Prostate gland (tissue), 2 donors: ENCODE data around the gene MATR3. TPM values are rescaled to one million over a fixed set of nuclear protein-coding genes. Genes with fewer than 3 reads are reported as not detected.

Experiments
- DNase-seq: peaks from one replicate; pipeline ENCODE4 v3.0.0-alpha.2; 2019; ENCODE audit warnings: low spot score
- H3K27ac ChIP-seq, 2 donors: fragments of 200-600 bp; sonication (generic); 2 replicates each; pipeline ENCODE4 v1.5.1; 2017 to 2019
- H3K27me3 ChIP-seq: fragments of 200-600 bp; sonication (generic); replicated peaks from 2 replicates; pipeline ENCODE4 v1.5.1; 2019; ENCODE audit not compliant: insufficient read depth
- H3K36me3 ChIP-seq, 2 donors: fragments of 200-600 bp; sonication (generic); 1 replicate in 1 of 2; 2 replicates in 1 of 2; pipeline versions ENCODE4 v1.5.1 to v1.8.1; 2017 to 2019
- H3K4me1 ChIP-seq: fragments of 200-600 bp; sonication (generic); replicated peaks from 2 replicates; pipeline ENCODE4 v1.5.1; 2019
- H3K4me3 ChIP-seq, 2 donors: fragments of 200-600 bp; sonication (generic); 2 replicates each; pipeline ENCODE4 v1.5.1; 2017 to 2019
- H3K9me3 ChIP-seq: fragments of 200-600 bp; sonication (generic); 2 replicates; pipeline ENCODE4 v1.5.1; 2017
- POLR2A ChIP-seq: fragments of 450-650 bp; IDR thresholded peaks from one replicate; pipeline ENCODE4 v1.6.1; 2016; ENCODE audit warnings: antibody characterized with exemption, mild to moderate bottlenecking
- POLR2AphosphoS5 ChIP-seq: sonication (generic); formaldehyde crosslinking; IDR thresholded peaks from one replicate; pipeline ENCODE4 v1.6.1; 2017; ENCODE audit warnings: antibody characterized with exemption
- WGBS: methylation state at CpG from one replicate; pipeline ENCODE4 v1.1.5; 2018; 5-methylcytosine and 5-hydroxymethylcytosine counted together
- intact Hi-C: fragments of 100-400 bp; cut with DNase I; formaldehyde crosslinking; loops from one replicate; pipeline ENCODE4 v1.14.2; 2022
- total RNA-seq, 2 donors: library from RNA; depleted of rRNA; stranded (reverse); fragments of >200 nt; gene quantifications; one replicate each; pipeline ENCODE4 v1.1.0, GENCODE V29; 2016
- TF ChIP-seq, protein P1 (sequence below), 4 experiments: fragments of 200-600 bp in 2 of 4; fragments of 450-650 bp in 2 of 4; sonication (generic) in 2 of 4; IDR thresholded peaks; 1 replicate in 3 of 4; 2 replicates in 1 of 4; pipeline ENCODE4 v1.5.1; 2016 to 2019; ENCODE audit warnings: antibody characterized with exemption in 4 of 4, mild to moderate bottlenecking in 2 of 4, moderate library complexity in 2 of 4

MATR3 gene
- total RNA-seq, 2 donors from 2014 or later, result 192 to 207 TPM

DNA sequence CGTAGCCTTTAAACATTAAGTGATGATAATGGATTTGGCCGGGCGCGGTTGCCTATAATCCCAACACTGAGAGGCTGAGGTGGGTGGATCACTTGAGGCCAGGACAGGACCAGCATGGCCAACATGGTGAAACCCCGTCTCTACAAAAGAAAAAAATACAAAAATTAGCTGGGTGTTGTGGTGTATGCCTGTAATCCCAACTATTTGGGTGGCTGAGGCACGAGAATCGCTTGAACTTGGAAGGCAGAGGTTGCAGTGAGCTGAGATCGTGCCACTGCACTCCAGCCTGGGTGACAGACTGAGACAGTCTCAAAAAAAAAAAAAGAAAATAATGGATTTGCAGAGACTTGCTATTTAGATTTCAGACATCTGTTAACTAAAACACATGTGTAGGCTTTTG is 9.2 kb upstream of the MATR3 start:
- Histone ChIP-seq H3K9me3 (no peaks in the 10 kb centered on the region), H3K27ac (no peak overlapping the region), H3K4me3 (no peak overlapping the region), H3K36me3 (peaks cover 0 to 2% of the 10 kb centered on the region in 2 donors), H3K4me1 (no peaks in the 10 kb centered on the region), H3K27me3 (no peaks in the 10 kb centered on the region)
- TF ChIP-seq, protein P1, sequence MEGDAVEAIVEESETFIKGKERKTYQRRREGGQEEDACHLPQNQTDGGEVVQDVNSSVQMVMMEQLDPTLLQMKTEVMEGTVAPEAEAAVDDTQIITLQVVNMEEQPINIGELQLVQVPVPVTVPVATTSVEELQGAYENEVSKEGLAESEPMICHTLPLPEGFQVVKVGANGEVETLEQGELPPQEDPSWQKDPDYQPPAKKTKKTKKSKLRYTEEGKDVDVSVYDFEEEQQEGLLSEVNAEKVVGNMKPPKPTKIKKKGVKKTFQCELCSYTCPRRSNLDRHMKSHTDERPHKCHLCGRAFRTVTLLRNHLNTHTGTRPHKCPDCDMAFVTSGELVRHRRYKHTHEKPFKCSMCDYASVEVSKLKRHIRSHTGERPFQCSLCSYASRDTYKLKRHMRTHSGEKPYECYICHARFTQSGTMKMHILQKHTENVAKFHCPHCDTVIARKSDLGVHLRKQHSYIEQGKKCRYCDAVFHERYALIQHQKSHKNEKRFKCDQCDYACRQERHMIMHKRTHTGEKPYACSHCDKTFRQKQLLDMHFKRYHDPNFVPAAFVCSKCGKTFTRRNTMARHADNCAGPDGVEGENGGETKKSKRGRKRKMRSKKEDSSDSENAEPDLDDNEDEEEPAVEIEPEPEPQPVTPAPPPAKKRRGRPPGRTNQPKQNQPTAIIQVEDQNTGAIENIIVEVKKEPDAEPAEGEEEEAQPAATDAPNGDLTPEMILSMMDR (IDR thresholded peaks at IDR 0.05), result no peak
- no peak for TF ChIP-seq POLR2A
- TF ChIP-seq POLR2AphosphoS5, result no peak
- intact Hi-C loops, result no loop called here
- DNase-seq, result no peak
- 95% methylated on average over 8 of the region's 8 CpGs for WGBS

DNA sequence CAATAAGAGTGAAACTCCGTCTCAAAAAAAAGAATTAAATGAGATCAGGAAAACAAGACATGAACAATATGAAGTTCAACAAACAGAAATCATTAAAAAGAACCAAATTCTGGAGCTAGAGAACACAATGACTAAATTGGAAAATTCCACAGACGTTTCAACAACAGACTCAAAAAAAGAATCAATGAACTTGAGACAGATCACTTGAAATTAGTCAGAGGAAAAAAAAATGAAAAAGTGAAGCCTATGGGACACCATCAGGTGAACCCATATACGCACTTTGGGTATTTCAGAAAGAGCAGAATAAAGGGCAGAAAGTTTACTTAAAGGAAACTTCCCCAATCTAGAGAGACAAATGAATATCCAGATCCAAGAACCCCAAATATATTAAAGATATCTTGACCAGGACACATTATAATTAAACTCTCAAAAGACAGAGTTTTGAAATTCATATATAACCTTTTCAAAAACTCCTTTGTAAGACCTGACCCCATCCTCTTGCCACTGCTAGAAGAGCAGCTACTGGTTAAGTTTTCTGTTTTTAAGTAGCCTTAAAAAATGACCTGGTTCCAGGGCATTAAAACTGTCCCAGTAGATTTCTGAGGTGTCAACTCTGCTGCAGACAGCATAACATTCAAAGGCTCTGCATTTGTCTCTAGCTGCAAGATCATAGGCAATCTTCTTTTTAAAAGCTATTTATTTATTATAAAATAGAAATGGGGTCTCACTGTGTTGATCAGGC is 7.7 kb upstream of the MATR3 start:
- TF ChIP-seq POLR2AphosphoS5 (no peak), POLR2A (no peak)
- TF ChIP-seq, protein P1 (IDR thresholded peaks at IDR 0.05), result no peak
- H3K4me3 ChIP-seq, result no peak overlapping the region
- DNase-seq, result no peak
- H3K9me3 ChIP-seq, result no peaks in the 10 kb centered on the region
- H3K27ac ChIP-seq, result no peak overlapping the region
- no peaks in the 10 kb centered on the region for H3K27me3 ChIP-seq
- 93% methylated on average over 3 of the region's 3 CpGs for WGBS
- H3K4me1 ChIP-seq, result no peaks in the 10 kb centered on the region
- intact Hi-C loops, result no loop called here
- H3K36me3 ChIP-seq, result peaks cover 0 to 2% of the 10 kb centered on the region in 2 donors

DNA sequence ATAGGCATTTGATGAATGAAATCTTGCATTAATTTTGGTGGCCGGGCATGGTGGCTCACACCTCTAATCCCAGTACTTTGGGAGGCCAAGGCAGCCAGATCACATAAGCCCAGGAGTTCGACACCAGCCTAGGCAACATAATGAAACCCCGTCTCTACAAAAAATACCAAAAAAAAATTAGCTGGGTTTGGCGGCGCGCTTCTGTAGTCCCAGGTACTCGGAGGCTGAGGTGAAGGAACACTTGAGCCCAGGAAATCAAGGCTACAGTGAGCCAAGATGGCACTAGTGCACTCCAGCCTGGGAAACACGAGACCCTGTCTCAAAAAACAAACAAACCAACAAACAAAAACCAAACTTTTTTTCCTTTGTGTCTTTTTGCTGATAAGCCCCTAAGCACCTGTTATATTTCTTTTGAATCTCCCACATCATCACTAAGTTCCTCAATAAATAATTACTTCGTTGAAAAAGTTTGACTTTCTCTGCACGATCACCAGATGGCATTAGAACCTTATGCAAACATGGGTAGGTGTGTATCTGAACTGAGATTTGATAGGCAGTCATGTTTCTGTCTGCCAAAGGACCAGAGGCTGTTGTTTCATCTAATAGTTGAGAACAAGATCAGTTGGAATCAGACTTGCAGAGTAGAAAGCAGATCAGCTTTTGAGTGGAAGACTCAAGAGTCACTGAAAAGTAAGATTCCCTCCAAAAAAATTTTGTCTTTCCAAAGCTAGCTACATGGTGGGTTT is 5.5 kb upstream of the MATR3 start:
- TF ChIP-seq, protein P1 (IDR thresholded peaks at IDR 0.05), result peak in 3 of 4 experiments; percentile 28 to 65 (median 42)
- TF ChIP-seq POLR2AphosphoS5, result peak; percentile 75
- no peak for TF ChIP-seq POLR2A
- WGBS, result 72% methylated on average over 10 of the region's 10 CpGs
- Histone ChIP-seq H3K27ac (no peak overlapping the region), H3K36me3 (peaks cover 0 to 2% of the 10 kb centered on the region in 2 donors), H3K27me3 (no peaks in the 10 kb centered on the region), H3K4me3 (no peak overlapping the region), H3K4me1 (no peaks in the 10 kb centered on the region), H3K9me3 (no peaks in the 10 kb centered on the region)
- DNase-seq, result no peak
- intact Hi-C loops, result no loop called here

DNA sequence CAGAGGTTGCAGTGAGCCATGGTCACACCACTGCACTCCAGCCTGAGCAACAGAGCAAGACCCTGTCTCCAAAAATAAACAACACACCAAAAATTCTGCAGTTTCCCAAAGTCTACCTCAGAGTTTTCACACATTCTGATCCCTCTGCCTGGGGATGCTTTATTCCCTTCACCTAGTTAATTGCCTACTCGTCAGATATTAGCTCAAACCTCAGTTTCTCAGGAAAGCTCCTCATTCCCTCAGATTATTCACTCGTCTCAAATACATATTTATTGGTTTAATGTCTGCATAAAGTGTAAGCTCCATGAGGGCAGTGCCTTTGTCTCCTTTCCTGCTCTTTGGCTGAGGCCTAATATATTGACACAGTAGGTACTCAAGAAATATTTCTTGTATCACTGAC is 2.5 kb upstream of the MATR3 start:
- H3K4me3 ChIP-seq, result no peak overlapping the region
- DNase-seq, result no peak
- H3K4me1 ChIP-seq, result no peaks in the 10 kb centered on the region
- no peak overlapping the region for H3K27ac ChIP-seq
- no peaks in the 10 kb centered on the region for H3K36me3 ChIP-seq
- WGBS, result 95% methylated on average over 2 of the region's 2 CpGs
- no peaks in the 10 kb centered on the region for H3K27me3 ChIP-seq
- intact Hi-C loops, result loop anchor here (5.0 kb wide), 1 partner anchor 51 kb away; the partner anchor contains the start of gene PAIP2
- no peak for TF ChIP-seq POLR2AphosphoS5
- TF ChIP-seq POLR2A, result no peak
- TF ChIP-seq, protein P1 (IDR thresholded peaks at IDR 0.05), result no peak
- H3K9me3 ChIP-seq, result no peaks in the 10 kb centered on the region
